ENCODE results near the gene NFKB2. TPM values are rescaled to one million over a fixed set of nuclear protein-coding genes. Genes with fewer than 3 reads are reported as not detected.

NFKB2 gene
- total and polyA plus RNA-seq, 10 donors, result 34.7 to 161 (median 57.1) TPM

DNA sequence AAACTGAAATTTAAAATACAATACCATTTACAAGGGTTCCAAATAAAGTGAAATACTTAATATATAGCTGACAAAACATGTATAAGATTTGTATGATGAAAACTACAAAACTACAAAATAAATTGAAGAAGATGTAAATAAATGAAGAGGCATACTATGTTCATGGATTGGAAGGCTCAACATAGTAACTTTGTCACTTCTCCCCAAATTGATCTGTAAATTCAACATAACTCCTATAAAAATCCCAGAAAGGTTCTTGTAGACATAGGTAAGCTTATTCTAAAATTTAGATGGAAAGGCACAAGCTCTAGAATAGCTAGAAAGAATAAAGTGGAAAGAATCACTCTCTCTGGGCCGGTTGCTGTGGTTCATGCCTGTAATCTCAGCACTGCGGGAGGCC lies 24.2 kb upstream of the NFKB2 start:
- no peak overlapping the region for H3K27ac ChIP-seq
- WGBS, 5 donors, result 93 to 100% (median 95%) methylated on average over 2 of the region's 2 CpGs

GRCh38 chr10:102375250-102375649 lies 20.3 kb upstream of the NFKB2 start:
- 82 to 95% (median 94%) methylated on average over 7 of the region's 7 CpGs for WGBS, 5 donors
- peaks cover 7 to 100% (median 99%) of the 10 kb centered on the region in 6 donors for H3K36me3 ChIP-seq

More for the DNA sequence above, 24.2 kb upstream of the NFKB2 start:
- no peaks in the 10 kb centered on the region for H3K27me3 ChIP-seq (replicated peaks in 1 of 7)
- H3K4me1 ChIP-seq, result no peaks in the 10 kb centered on the region
- DNase-seq, result no peak
- H3K36me3 ChIP-seq, result peaks cover 14 to 100% (median 99%) of the 10 kb centered on the region in 6 donors
- TF ChIP-seq POLR2A (IDR thresholded peaks at IDR 0.05), result no peak
- TF ChIP-seq, protein P1, sequence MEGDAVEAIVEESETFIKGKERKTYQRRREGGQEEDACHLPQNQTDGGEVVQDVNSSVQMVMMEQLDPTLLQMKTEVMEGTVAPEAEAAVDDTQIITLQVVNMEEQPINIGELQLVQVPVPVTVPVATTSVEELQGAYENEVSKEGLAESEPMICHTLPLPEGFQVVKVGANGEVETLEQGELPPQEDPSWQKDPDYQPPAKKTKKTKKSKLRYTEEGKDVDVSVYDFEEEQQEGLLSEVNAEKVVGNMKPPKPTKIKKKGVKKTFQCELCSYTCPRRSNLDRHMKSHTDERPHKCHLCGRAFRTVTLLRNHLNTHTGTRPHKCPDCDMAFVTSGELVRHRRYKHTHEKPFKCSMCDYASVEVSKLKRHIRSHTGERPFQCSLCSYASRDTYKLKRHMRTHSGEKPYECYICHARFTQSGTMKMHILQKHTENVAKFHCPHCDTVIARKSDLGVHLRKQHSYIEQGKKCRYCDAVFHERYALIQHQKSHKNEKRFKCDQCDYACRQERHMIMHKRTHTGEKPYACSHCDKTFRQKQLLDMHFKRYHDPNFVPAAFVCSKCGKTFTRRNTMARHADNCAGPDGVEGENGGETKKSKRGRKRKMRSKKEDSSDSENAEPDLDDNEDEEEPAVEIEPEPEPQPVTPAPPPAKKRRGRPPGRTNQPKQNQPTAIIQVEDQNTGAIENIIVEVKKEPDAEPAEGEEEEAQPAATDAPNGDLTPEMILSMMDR (IDR thresholded peaks at IDR 0.05 in 8 of 11, conservative IDR thresholded peaks at IDR 0.05 in 3 of 11), result no peak
- intact Hi-C loops (cut with DNase I; ENCODE audit: low total_unique reads), result no loop called here
- no peak overlapping the region for H3K4me3 ChIP-seq
- H3K9me3 ChIP-seq, result no peaks in the 10 kb centered on the region

GRCh38 chr10:102375867-102376266 lies 19.6 kb upstream of the NFKB2 start:
- 83 to 96% (median 90%) methylated on average over 2 of the region's 2 CpGs for whole genome bisulfite sequencing, 5 donors
- Histone ChIP-seq H3K27me3 (replicated peaks in 1 of 7) (no peaks in the 10 kb centered on the region), H3K4me3 (no peak overlapping the region), H3K27ac (no peak overlapping the region), H3K4me1 (no peaks in the 10 kb centered on the region), H3K36me3 (peaks cover 4 to 100% (median 99%) of the 10 kb centered on the region in 6 donors), H3K9me3 (no peaks in the 10 kb centered on the region)
- no peak for TF ChIP-seq POLR2AphosphoS5 (IDR thresholded peaks at IDR 0.05)
- TF ChIP-seq POLR2A (IDR thresholded peaks at IDR 0.05), result no peak
- TF ChIP-seq, protein P1 (IDR thresholded peaks at IDR 0.05 in 8 of 11, conservative IDR thresholded peaks at IDR 0.05 in 3 of 11), result no peak
- intact Hi-C loops (cut with DNase I; ENCODE audit: low total_unique reads), result no loop called here
- DNase-seq, result no peak

More at GRCh38 chr10:102375250-102375649, 20.3 kb upstream of the NFKB2 start:
- intact Hi-C loops (cut with DNase I; ENCODE audit: low total_unique reads), result no loop called here
- H3K27me3 ChIP-seq (replicated peaks in 1 of 7), result no peaks in the 10 kb centered on the region
- H3K4me1 ChIP-seq, result no peaks in the 10 kb centered on the region
- H3K27ac ChIP-seq, result no peak overlapping the region
- TF ChIP-seq, protein P1 (IDR thresholded peaks at IDR 0.05 in 8 of 11, conservative IDR thresholded peaks at IDR 0.05 in 3 of 11), result no peak
- TF ChIP-seq POLR2A (IDR thresholded peaks at IDR 0.05), result no peak
- no peak for TF ChIP-seq POLR2AphosphoS5 (IDR thresholded peaks at IDR 0.05)
- H3K9me3 ChIP-seq, result no peaks in the 10 kb centered on the region
- H3K4me3 ChIP-seq, result no peak overlapping the region
- no peak for DNase-seq

DNA sequence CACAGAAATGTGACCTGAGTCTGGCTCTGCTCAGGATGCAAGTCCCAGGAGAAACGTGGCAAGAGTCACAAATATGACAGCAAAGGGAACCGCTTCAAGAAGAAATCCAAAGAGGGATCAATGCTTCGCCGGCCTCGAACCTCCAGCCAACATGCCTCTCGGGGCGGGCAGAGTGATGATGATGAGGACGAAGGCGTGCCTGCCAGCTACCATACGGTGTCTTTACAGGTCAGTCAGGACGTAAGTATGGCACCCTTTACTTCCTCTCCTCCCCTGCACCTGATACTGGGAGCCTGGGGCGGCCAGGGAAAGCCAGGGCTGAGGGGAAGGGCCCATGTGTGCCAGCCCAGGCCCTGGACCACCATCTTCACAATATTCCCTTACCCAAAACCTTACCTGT lies 18.6 kb upstream of the NFKB2 start:
- TF ChIP-seq, protein P1 (IDR thresholded peaks at IDR 0.05 in 8 of 11, conservative IDR thresholded peaks at IDR 0.05 in 3 of 11), result no peak
- TF ChIP-seq POLR2AphosphoS5 (IDR thresholded peaks at IDR 0.05), result no peak
- no peak for TF ChIP-seq POLR2A (IDR thresholded peaks at IDR 0.05)
- Histone ChIP-seq H3K4me1 (no peaks in the 10 kb centered on the region), H3K36me3 (peaks cover 0 to 100% (median 98%) of the 10 kb centered on the region in 6 donors), H3K27me3 (replicated peaks in 1 of 7) (no peaks in the 10 kb centered on the region), H3K4me3 (no peak overlapping the region), H3K27ac (no peak overlapping the region), H3K9me3 (no peaks in the 10 kb centered on the region)
- no peak for DNase-seq
- intact Hi-C loops (cut with DNase I; ENCODE audit: low total_unique reads), result no loop called here
- WGBS, 5 donors, result 93 to 95% (median 95%) methylated on average over 12 of the region's 12 CpGs

All from spleen (tissue), 11 donors.